ACHN (cell line): ENCODE measurements around the gene IGSF3.
"Not testable (repeated sequence)": the region's sequence is repeated elsewhere in the genome, so short reads cannot be mapped to it uniquely, and the experiment has no call there.

ENCODE experiments used
- DNase-seq: peaks from one replicate; pipeline ENCODE4 v3.0.0-alpha.2; 2015
- in situ Hi-C: cut with HindIII; loops from 2 replicates; pipeline ENCODE4 v1.10.0; 2017; ENCODE audit warnings: low sequenced_read_pairs, low pct_ligation_motif_present, low pct_unique_long_range_greater_than_20kb

IGSF3 gene

DNA sequence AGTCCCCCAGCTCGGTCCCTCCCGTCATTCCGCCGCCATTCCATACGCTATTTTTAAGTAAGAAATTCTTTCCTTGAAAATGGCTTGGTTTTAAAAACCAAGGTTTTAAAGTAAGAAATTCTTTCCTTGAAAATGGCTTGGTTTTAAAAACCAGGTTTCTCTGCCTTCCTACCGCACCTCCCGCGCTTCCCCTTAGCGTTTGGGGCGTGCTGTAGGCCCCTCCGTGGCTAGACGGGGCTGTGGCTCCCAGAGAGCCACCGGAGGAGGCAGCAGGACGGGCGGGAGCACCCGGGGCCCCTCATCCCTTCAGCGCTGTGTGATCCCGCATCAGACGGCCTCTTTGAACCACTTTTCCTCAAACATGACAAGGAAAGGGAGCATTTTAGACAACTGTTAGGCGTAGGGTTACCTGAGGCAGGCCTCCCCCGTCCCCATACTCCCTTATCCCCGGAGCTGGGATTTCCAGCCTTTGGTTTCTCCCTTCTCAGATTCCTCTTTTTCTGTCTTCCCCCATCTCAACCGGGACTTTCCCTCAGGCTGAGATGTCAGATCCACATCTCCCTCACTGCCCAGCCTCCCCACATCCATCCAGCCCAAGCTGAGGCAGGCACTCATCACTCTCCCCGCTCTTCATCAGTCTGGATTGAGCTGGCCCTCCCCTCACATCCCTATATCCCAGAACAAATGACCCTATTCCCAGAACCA is 96.2 kb downstream of the IGSF3 start:
- no peak for DNase-seq
- in situ Hi-C loops = no loop called here

DNA sequence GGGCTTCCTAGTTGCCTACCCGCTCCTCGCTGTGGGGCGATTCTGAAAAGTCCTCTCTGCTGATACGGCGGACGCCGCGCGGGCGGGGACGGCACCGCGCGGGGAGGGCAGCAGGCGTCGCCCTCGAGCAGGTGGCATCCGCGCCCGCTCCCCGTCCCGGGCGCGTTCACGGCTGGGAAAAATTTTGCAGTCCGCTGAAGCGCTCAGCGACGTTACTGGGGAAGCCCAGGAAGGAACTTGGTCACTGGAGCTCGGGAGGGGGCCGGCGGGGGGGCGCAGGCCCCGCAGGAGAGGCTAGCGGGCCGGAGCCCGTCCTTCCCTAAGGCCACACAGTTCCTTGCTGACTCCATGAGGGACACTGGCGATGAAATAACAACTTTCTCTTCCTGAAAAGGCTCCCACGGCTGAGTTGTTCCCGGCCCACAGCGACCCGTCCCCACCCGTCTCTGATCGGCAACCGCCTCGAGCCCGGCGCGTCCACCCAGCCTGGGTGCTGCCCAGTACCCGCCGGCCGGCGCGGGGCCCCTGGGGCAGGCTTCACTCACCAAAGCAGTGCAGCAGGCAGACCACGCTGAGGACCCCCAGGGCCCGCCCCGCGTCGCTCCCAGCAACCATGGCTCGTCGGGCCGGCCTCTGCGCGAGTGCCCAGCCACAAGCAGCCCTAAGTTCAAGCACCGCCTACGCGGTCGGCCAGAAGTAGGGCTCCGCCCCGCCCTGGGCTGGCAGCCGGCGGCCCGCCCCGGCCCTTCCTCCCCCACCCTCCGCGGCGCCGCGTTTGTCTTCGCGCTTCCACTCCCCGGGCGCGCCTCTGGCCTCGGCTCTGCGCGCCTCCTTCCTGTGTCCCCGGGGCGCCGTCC is 96.9 kb downstream of the IGSF3 start, which contains the start of gene CD58:
Gene CD58, minus strand, starts transcription at position 669 of the 857 bp plus-strand sequence. Its CDS starts 54 bp downstream, at position 615.
- peak; percentile 86 for DNase-seq
- in situ Hi-C loops = no loop called here

DNA sequence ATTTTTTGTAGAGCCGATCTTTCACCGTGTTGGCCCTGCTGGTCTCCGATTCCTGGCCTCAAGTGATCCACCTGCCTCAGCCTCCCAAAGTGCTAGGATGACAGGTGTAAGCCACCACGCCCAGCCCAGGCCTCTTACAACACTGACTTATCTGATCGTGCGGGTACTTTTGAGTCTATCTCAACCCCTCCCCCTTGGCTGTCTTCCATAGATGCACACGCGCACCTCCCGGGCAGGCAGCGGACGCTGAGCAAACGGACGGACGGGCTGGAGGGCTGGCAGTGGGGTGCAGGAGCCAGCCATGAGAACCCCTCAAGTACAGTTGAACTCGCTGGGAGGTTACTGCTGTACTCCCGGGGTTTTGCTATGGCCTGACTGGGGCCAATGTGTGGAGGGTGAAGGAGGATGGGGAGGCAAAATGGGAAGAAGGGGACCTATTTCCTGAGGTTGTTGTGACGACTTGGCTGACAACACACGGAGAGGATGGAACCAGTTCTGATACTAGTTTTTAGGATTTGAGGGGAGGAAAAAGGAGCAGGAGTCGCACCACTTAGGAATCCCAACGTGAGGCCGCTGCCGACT is 97.7 kb downstream of the IGSF3 start:
- in situ Hi-C loops = no loop called here
- DNase-seq = peak; percentile 42

GRCh38 chr1:116569381-116569670 is 98.2 kb downstream of the IGSF3 start:
- in situ Hi-C loops = no loop called here
- no peak for DNase-seq

- in situ Hi-C loops = no loop called here
- DNase-seq = no peak
Observed at GRCh38 chr1:116568662-116569380, 98.7 kb downstream of the IGSF3 start.

GRCh38 chr1:116567790-116568661 is 99.5 kb downstream of the IGSF3 start:
- no peak for DNase-seq
- in situ Hi-C loops = no loop called here

GRCh38 chr1:116565222-116565621 is 102.3 kb downstream of the IGSF3 start:
- in situ Hi-C loops = no loop called here

DNA sequence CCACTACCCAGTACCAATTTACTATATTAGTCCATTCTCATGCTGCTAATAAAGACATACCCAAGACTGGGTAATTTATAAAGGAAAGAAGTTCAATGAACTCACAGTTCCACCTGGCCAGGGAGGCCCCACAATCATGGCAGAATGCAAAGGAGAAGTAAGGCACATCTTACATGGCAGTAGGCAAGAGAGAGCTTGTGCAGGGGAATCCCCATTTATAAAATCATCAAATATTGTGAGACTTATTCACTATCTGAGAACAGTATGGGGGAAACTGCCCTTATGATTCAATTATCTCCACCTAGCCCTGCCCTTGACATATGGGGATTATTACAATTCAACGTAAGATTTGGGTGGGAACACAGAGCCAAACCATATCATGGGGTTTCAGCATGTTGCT is 103.1 kb downstream of the IGSF3 start:
- in situ Hi-C loops = no loop called here
- no peak for DNase-seq

More at GRCh38 chr1:116565222-116565621, 102.3 kb downstream of the IGSF3 start:
- no peak for DNase-seq

DNA sequence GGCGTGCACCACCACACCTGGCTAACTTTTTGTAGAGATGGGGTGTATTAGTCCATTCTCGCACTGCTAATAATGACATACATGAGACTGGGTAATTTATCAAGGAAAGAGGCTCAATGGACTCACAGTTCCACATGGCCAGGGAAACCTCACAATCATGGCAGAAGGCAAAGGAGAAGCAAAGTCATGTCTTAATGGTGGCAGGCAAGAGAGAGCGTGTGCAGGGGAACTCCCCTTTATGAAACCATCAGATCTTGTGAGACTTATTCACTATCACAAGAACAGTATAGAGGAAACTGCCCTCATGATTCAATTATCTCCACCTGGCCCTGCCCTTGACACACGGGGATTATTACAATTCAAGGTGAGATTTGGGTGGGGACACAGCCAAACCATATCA is 105.1 kb downstream of the IGSF3 start:
- DNase-seq, in situ Hi-C loops: not testable (repeated sequence)

GRCh38 chr1:116561563-116561962 is 106.0 kb downstream of the IGSF3 start:
- DNase-seq = no peak
- in situ Hi-C loops = no loop called here

DNA sequence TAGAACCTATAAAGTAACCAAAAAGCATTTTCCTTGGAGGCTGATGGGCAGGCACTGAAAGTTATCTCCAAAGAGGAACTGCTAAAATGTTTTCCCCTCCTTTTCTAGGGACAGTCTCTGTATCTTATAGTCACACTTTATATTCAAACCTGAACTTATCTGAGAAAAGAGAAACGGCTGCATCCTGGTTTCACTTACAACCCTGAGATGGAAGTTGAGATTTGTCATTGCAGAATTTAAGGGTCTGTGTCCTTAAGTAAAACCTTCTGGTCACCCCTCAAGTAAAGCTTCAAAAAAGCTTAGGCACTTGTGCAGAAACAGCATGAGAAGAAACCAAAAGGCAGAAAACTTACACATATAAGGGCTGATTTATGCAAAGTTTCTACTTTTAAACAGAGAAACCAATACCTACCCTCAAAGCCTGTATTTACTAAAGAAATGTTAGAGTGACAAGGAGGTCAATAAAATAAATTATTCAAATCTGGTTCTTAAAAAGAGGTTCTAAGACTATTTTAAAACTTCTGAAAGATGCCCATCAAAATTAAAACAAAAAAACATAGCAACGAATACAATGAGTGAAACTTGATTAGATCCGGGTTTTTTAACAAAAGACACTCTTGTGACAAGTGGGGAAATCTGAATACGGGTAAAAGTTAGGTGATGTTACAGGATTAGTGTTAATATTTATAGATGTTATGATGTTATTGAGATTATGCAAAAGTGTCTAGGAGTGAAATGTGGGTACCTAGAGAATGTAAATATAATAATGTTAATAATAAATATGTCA is 106.6 kb downstream of the IGSF3 start:
- in situ Hi-C loops = no loop called here
- no peak for DNase-seq

- in situ Hi-C loops = no loop called here
- DNase-seq = no peak
Observed at GRCh38 chr1:116559304-116559761, 108.2 kb downstream of the IGSF3 start.

- in situ Hi-C loops = no loop called here
- no peak for DNase-seq
Observed at GRCh38 chr1:116558571-116558970, 109.0 kb downstream of the IGSF3 start.

- DNase-seq = no peak
- in situ Hi-C loops = no loop called here
Observed at GRCh38 chr1:116558140-116558549, 109.4 kb downstream of the IGSF3 start.

DNA sequence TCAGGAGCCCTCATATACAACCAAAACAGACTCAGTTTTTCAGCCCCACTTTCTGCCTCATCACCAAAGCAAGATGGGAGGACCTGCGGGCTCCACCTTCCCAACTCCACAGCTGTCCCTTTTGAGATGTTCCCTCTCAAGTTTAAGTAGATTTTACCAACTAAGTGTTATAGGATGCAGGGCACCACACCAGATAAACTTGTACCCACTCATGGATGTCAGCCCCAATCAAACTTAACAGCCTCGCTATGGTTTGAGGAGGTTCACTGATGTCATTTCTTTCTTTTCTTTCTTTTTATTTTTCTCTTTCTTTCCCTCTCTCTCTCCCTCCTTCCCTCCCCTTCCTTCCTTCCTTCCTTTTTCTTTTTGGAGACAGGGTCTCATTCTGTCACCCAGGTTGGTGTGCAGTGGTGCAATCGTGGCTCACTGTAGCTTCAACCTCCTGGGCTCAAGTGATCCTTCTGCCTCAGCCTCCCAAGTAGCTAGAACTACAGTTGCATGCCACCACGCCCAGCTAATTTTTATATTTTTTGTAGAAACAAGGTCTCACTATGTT is 110.1 kb downstream of the IGSF3 start:
- in situ Hi-C loops = no loop called here

DNA sequence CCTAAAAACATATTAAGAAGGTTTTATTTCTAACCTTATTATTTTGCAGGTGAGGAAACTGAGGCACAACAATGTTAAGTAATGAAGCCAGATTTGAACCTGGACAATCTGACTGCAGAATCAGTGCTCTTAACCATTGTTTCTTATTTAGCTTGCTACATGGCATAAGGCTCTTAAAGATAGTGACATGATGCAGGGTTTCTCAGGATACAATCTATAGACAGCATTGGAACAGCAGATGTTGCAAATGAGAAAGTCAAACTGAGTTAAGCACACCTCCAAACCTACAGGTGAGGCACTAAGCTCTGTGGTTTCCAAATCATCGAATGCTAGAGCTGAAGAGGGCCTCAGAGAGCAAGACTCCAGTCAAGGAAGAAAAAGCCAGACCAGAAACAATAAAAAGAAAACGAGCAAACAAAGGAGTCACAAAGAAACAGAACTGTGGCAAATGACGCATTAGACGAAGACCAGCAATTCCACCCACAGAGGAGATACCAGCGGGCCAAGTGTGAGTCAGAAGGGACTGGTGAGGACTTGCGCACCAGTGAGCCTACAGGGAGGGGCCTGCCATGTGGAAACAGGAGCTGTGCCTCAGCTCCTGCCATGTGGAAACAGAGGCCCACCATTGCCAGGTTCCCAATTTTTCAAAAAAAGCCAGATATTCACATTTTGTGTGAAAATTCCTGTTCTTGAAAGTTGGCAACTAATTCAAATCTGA is 111.1 kb downstream of the IGSF3 start:
- DNase-seq = peak; percentile 85
- in situ Hi-C loops = no loop called here

More for the DNA sequence above, 110.1 kb downstream of the IGSF3 start:
- no peak for DNase-seq
